ENCODE results near the gene WASF2.
"Not testable (repeated sequence)": the region's sequence is repeated elsewhere in the genome, so short reads cannot be mapped to it uniquely, and the experiment has no call there.

The WASF2 gene

GRCh38 chr1:27489973-27490741 lies at the start of gene WASF2:
Gene WASF2, minus strand, starts transcription at chr1:27490167. Its CDS starts 61,277 bp downstream, at chr1:27428890.
- DNase-seq: peak; percentile 97

- DNase-seq: no peak
These were observed 48.8 kb upstream of the WASF2 start for GRCh38 chr1:27538793-27539192.

- DNase-seq: not testable (repeated sequence)
These were observed 48.3 kb upstream of the WASF2 start for GRCh38 chr1:27538305-27538676.

- no peak for DNase-seq
These were observed 46.8 kb upstream of the WASF2 start for GRCh38 chr1:27536767-27537166.

- no peak for DNase-seq
These were observed 46.2 kb upstream of the WASF2 start for GRCh38 chr1:27536010-27536757.

GRCh38 chr1:27535386-27535785 lies 45.4 kb upstream of the WASF2 start:
- no peak for DNase-seq

- no peak for DNase-seq
These were observed 42.2 kb upstream of the WASF2 start for GRCh38 chr1:27531959-27532685.

GRCh38 chr1:27530192-27530591 lies 40.2 kb upstream of the WASF2 start:
- DNase-seq: no peak

GRCh38 chr1:27529704-27530018 lies 39.7 kb upstream of the WASF2 start:
- no peak for DNase-seq

- DNase-seq: no peak
These were observed 39.1 kb upstream of the WASF2 start for GRCh38 chr1:27528818-27529703.

GRCh38 chr1:27527890-27528817 lies 38.2 kb upstream of the WASF2 start:
- peak; percentile 45 for DNase-seq

- peak; percentile 43 for DNase-seq
These were observed 37.4 kb upstream of the WASF2 start for GRCh38 chr1:27527223-27527889.

- DNase-seq: peak; percentile 61
These were observed 36.7 kb upstream of the WASF2 start for GRCh38 chr1:27526569-27527222.

GRCh38 chr1:27525296-27526272 lies 35.6 kb upstream of the WASF2 start:
- DNase-seq: peak; percentile 78

- DNase-seq: peak; percentile 31
These were observed 33.5 kb upstream of the WASF2 start for GRCh38 chr1:27523337-27524020.

- peak; percentile 80 for DNase-seq
These were observed 32.7 kb upstream of the WASF2 start for GRCh38 chr1:27522432-27523336.

GRCh38 chr1:27521861-27522431 lies 32.0 kb upstream of the WASF2 start:
- DNase-seq: peak; percentile 44

Measured in stimulated activated CD8-positive, alpha-beta memory T cell treated with anti-CD3 and anti-CD28 coated beads, Interleukin-4, amount 100 ng/mL, for 48 hours (primary cell).